Nephron progenitor cell (in vitro differentiated cells): Measurements from ENCODE around the gene ATP13A2.

Source experiments
- DNase-seq: peaks from one replicate; pipeline ENCODE4 v3.0.0; 2021
- H3K27ac Mint-ChIP-seq: 2 replicates; pipeline ENCODE4 v1.8.0; 2021; ENCODE audit warnings: mild to moderate bottlenecking, moderate library complexity, mixed read lengths
- H3K27me3 Mint-ChIP-seq: 2 replicates; pipeline ENCODE4 v1.8.0; 2021; ENCODE audit warnings: mild to moderate bottlenecking, low read depth, mixed read lengths; ENCODE audit not compliant: poor library complexity
- H3K36me3 Mint-ChIP-seq: 2 replicates; pipeline ENCODE4 v1.8.0; 2021; ENCODE audit warnings: low read depth, mixed read lengths
- H3K4me1 Mint-ChIP-seq: 2 replicates; pipeline ENCODE4 v1.8.0; 2021; ENCODE audit warnings: mixed read lengths
- H3K4me3 Mint-ChIP-seq: 2 replicates; pipeline ENCODE4 v1.8.0; 2021; ENCODE audit warnings: mild to moderate bottlenecking, moderate library complexity, mixed read lengths
- H3K9me3 Mint-ChIP-seq: 2 replicates; pipeline ENCODE4 v1.8.0; 2021; ENCODE audit warnings: mild to moderate bottlenecking, moderate library complexity, mixed read lengths
- CTCF ChIP-seq: fragments of 200-600 bp; sonication (generic); IDR thresholded peaks from 2 replicates; pipeline ENCODE4 v1.5.0; 2021; ENCODE audit warnings: antibody characterized with exemption

The ATP13A2 gene

GRCh38 chr1:17011439-17012307 lies at the start of gene ATP13A2:
TSS of gene ATP13A2 (minus strand) at chr1:17011928. CDS start at chr1:17011738, 190 bp downstream.
- Mint-ChIP-seq H3K4me1 (peaks cover 47% of the 10 kb centered on the region), H3K27me3 (peaks cover 10% of the 10 kb centered on the region), H3K27ac (no peak within 1 kb of the TSS), H3K4me3 (peak within 1 kb of the TSS; percentile 84), H3K36me3 (peaks cover 5% of the 10 kb centered on the region), H3K9me3 (no peaks in the 10 kb centered on the region)
- peak; percentile 87 for DNase-seq
- no peak for TF ChIP-seq CTCF

GRCh38 chr1:17061486-17061885 lies 49.8 kb upstream of the ATP13A2 start:
- H3K36me3 Mint-ChIP-seq = no peaks in the 10 kb centered on the region
- peaks cover 41% of the 10 kb centered on the region for H3K27me3 Mint-ChIP-seq
- no peak overlapping the region for H3K4me3 Mint-ChIP-seq
- H3K4me1 Mint-ChIP-seq = peaks cover 29% of the 10 kb centered on the region
- DNase-seq = no peak
- no peak overlapping the region for H3K27ac Mint-ChIP-seq
- no peak for TF ChIP-seq CTCF
- H3K9me3 Mint-ChIP-seq = peaks cover 19% of the 10 kb centered on the region

GRCh38 chr1:17060306-17060749 lies 48.6 kb upstream of the ATP13A2 start:
- no peak for DNase-seq
- H3K9me3 Mint-ChIP-seq = peaks cover 12% of the 10 kb centered on the region
- no peak for TF ChIP-seq CTCF
- H3K27ac Mint-ChIP-seq = no peak overlapping the region
- H3K4me3 Mint-ChIP-seq = no peak overlapping the region
- no peaks in the 10 kb centered on the region for H3K36me3 Mint-ChIP-seq
- H3K27me3 Mint-ChIP-seq = peaks cover 42% of the 10 kb centered on the region
- peaks cover 35% of the 10 kb centered on the region for H3K4me1 Mint-ChIP-seq

GRCh38 chr1:17059391-17060305 lies 47.9 kb upstream of the ATP13A2 start:
- no peaks in the 10 kb centered on the region for H3K36me3 Mint-ChIP-seq
- TF ChIP-seq CTCF = peak; percentile 78
- DNase-seq = peak; percentile 71
- H3K9me3 Mint-ChIP-seq = peaks cover 7% of the 10 kb centered on the region
- no peak overlapping the region for H3K4me3 Mint-ChIP-seq
- peaks cover 35% of the 10 kb centered on the region for H3K4me1 Mint-ChIP-seq
- H3K27me3 Mint-ChIP-seq = peaks cover 42% of the 10 kb centered on the region
- H3K27ac Mint-ChIP-seq = no peak overlapping the region

GRCh38 chr1:17056551-17056950 lies 44.8 kb upstream of the ATP13A2 start:
- H3K4me1 Mint-ChIP-seq = peaks cover 46% of the 10 kb centered on the region
- TF ChIP-seq CTCF = no peak
- no peaks in the 10 kb centered on the region for H3K9me3 Mint-ChIP-seq
- DNase-seq = no peak
- no peak overlapping the region for H3K4me3 Mint-ChIP-seq
- peaks cover 30% of the 10 kb centered on the region for H3K27me3 Mint-ChIP-seq
- H3K27ac Mint-ChIP-seq = no peak overlapping the region
- no peaks in the 10 kb centered on the region for H3K36me3 Mint-ChIP-seq
